B cell (primary cell): Measurements from ENCODE around the gene CAMTA1.

Experiments
- CTCF ChIP-seq: fragments of 200-600 bp; IDR thresholded peaks from one replicate; pipeline ENCODE4 v1.8.0; 2022; ENCODE audit warnings: antibody characterized with exemption, mild to moderate bottlenecking
- EZH2 ChIP-seq: IDR thresholded peaks from 2 replicates; pipeline ENCODE4 v1.6.1; 2012; ENCODE audit warnings: borderline replicate concordance, low read depth, mild to moderate bottlenecking, moderate library complexity, low read length; ENCODE audit not compliant: insufficient read depth, poor library complexity, severe bottlenecking

- TF ChIP-seq EZH2 (no peak), CTCF (no peak)
These were observed 168.0 kb downstream of the CAMTA1 start for GRCh38 chr1:6953216-6953615.
